H9 (cell line): Measurements from ENCODE around the gene HOXA2. TPM values are rescaled to one million over a fixed set of nuclear protein-coding genes. Genes with fewer than 3 reads are reported as not detected.

ENCODE experiments used
- DNase-seq: peaks from one replicate; pipeline ENCODE4 v3.0.0-alpha.2; 2017
- H2AFZ ChIP-seq: one replicate; pipeline ENCODE4 v1.6.1; 2013; ENCODE audit warnings: mild to moderate bottlenecking, low read length, control low read depth, moderate library complexity
- H2AK5ac ChIP-seq: 2 replicates; pipeline ENCODE4 v1.6.1; 2013; ENCODE audit warnings: low read length, control low read depth, mixed read lengths; ENCODE audit not compliant: insufficient read length
- H2BK120ac ChIP-seq: one replicate; pipeline ENCODE4 v1.6.1; 2013; ENCODE audit warnings: low read depth, mild to moderate bottlenecking, low read length, control low read depth, inconsistent platforms; ENCODE audit not compliant: poor library complexity, severe bottlenecking
- H2BK12ac ChIP-seq: 2 replicates; pipeline ENCODE4 v1.6.1; 2013; ENCODE audit warnings: low read length, control low read depth, mixed read lengths, low read depth; ENCODE audit not compliant: insufficient read length
- H2BK15ac ChIP-seq: 2 replicates; pipeline ENCODE4 v1.6.1; 2013; ENCODE audit warnings: low read depth, low read length, control low read depth
- H2BK20ac ChIP-seq: one replicate; pipeline ENCODE4 v1.6.1; 2013; ENCODE audit warnings: low read depth, mild to moderate bottlenecking, low read length, control low read depth, inconsistent platforms; ENCODE audit not compliant: poor library complexity, severe bottlenecking
- H2BK5ac ChIP-seq: 2 replicates; pipeline ENCODE4 v1.6.1; 2013; ENCODE audit warnings: low read length, control low read depth, mixed read lengths; ENCODE audit not compliant: insufficient read length
- H3K14ac ChIP-seq: 2 replicates; pipeline ENCODE4 v1.6.1; 2013; ENCODE audit warnings: low read length, control low read depth; ENCODE audit not compliant: insufficient read depth
- H3K18ac ChIP-seq: 2 replicates; pipeline ENCODE4 v1.6.1; 2013; ENCODE audit warnings: low read depth, mild to moderate bottlenecking, mixed read lengths, low read length, control low read depth; ENCODE audit not compliant: insufficient read length
- H3K23ac ChIP-seq: 2 replicates; pipeline ENCODE4 v1.6.1; 2013; ENCODE audit warnings: low read length, control low read depth, mixed read lengths, low read depth; ENCODE audit not compliant: insufficient read length
- H3K23me2 ChIP-seq: 2 replicates; pipeline ENCODE4 v1.6.1; 2013; ENCODE audit warnings: low read depth, mild to moderate bottlenecking, mixed read lengths, low read length, control low read depth; ENCODE audit not compliant: insufficient read length, poor library complexity, severe bottlenecking
- H3K27ac ChIP-seq: 2 replicates; pipeline ENCODE4 v1.5.1; 2013; ENCODE audit warnings: low read length, control low read depth, mixed read lengths, low read depth; ENCODE audit not compliant: insufficient read length
- H3K27me3 ChIP-seq: 2 replicates; pipeline ENCODE4 v1.6.1; 2013; ENCODE audit warnings: low read length, control low read depth, inconsistent platforms; ENCODE audit not compliant: insufficient read depth
- H3K4ac ChIP-seq: 2 replicates; pipeline ENCODE4 v1.6.1; 2013; ENCODE audit warnings: low read depth, mild to moderate bottlenecking, control low read depth, inconsistent platforms, low read length, moderate library complexity
- H3K4me1 ChIP-seq: 2 replicates; pipeline ENCODE4 v1.6.1; 2013; ENCODE audit warnings: low read length, control low read depth, inconsistent platforms; ENCODE audit not compliant: insufficient read depth
- H3K4me2 ChIP-seq: 2 replicates; pipeline ENCODE4 v1.6.1; 2013; ENCODE audit warnings: low read length, control low read depth, mixed read lengths; ENCODE audit not compliant: insufficient read length, insufficient read depth
- H3K56ac ChIP-seq: 2 replicates; pipeline ENCODE4 v1.6.1; 2013; ENCODE audit warnings: low read depth, mild to moderate bottlenecking, mixed read lengths, low read length, control low read depth; ENCODE audit not compliant: insufficient read length
- H3K79me1 ChIP-seq: 2 replicates; pipeline ENCODE4 v1.6.1; 2013; ENCODE audit warnings: low read depth, mild to moderate bottlenecking, moderate library complexity, low read length, control low read depth, inconsistent platforms; ENCODE audit not compliant: insufficient read depth, poor library complexity, severe bottlenecking
- H3K79me2 ChIP-seq: 2 replicates; pipeline ENCODE4 v1.6.1; 2013; ENCODE audit warnings: low read length, control low read depth, inconsistent platforms; ENCODE audit not compliant: insufficient read depth
- H3K9ac ChIP-seq: 2 replicates; pipeline ENCODE4 v1.6.1; 2013; ENCODE audit warnings: low read length, control low read depth, mixed read lengths; ENCODE audit not compliant: insufficient read length; ENCODE audit errors: extremely low read depth
- H3K9me3 ChIP-seq: one replicate; pipeline ENCODE4 v1.6.1; 2013; ENCODE audit warnings: low read depth, low read length, inconsistent platforms; ENCODE audit not compliant: control insufficient read depth
- H3T11ph ChIP-seq: one replicate; pipeline ENCODE4 v1.6.1; 2013; ENCODE audit warnings: mild to moderate bottlenecking, low read length, control low read depth, inconsistent platforms
- H4K20me1 ChIP-seq: one replicate; pipeline ENCODE4 v1.6.1; 2013; ENCODE audit not compliant: control insufficient read depth, insufficient read length, insufficient read depth
- H4K5ac ChIP-seq: 2 replicates; pipeline ENCODE4 v1.6.1; 2013; ENCODE audit warnings: low read depth, mild to moderate bottlenecking, mixed read lengths, low read length, control low read depth; ENCODE audit not compliant: insufficient read length
- H4K8ac ChIP-seq: replicated peaks from 2 replicates; pipeline ENCODE4 v1.6.1; 2013; ENCODE audit warnings: low read length, control low read depth, mixed read lengths, low read depth; ENCODE audit not compliant: insufficient read length
- H4K91ac ChIP-seq: 2 replicates; pipeline ENCODE4 v1.6.1; 2013; ENCODE audit warnings: low read depth, mild to moderate bottlenecking, moderate library complexity, mixed read lengths, low read length, control low read depth; ENCODE audit not compliant: insufficient read length
- H3K27ac Mint-ChIP-seq, 3 experiments: 2 replicates in 2 of 3; 3 replicates in 1 of 3; pipeline ENCODE4 v1.8.0; 2020 to 2021; ENCODE audit warnings: mixed read lengths in 3 of 3, mild to moderate bottlenecking in 1 of 3, moderate library complexity in 1 of 3
- H3K27me3 Mint-ChIP-seq: 2 replicates; pipeline ENCODE4 v1.8.0; 2021; ENCODE audit warnings: low read depth, mild to moderate bottlenecking, moderate library complexity, mixed read lengths
- H3K36me3 Mint-ChIP-seq, 3 experiments: 2 replicates in 2 of 3; 3 replicates in 1 of 3; pipeline ENCODE4 v1.8.0; 2020 to 2021; ENCODE audit warnings: low read depth in 3 of 3, mixed read lengths in 3 of 3; ENCODE audit not compliant: insufficient read depth in 1 of 3
- H3K4me1 Mint-ChIP-seq, 2 experiments: 2 replicates each; pipeline ENCODE4 v1.8.0; 2020; ENCODE audit warnings: mixed read lengths in 2 of 2
- H3K4me3 Mint-ChIP-seq, 2 experiments: 2 replicates in 1 of 2; 3 replicates in 1 of 2; pipeline ENCODE4 v1.8.0; 2020 to 2021; ENCODE audit warnings: mild to moderate bottlenecking in 2 of 2, mixed read lengths in 2 of 2, moderate library complexity in 1 of 2
- H3K9me3 Mint-ChIP-seq, 2 experiments: 2 replicates in 1 of 2; 3 replicates in 1 of 2; pipeline ENCODE4 v1.8.0; 2020; ENCODE audit warnings: mild to moderate bottlenecking in 2 of 2, mixed read lengths in 2 of 2, moderate library complexity in 1 of 2
- CTCF ChIP-seq: fragments of 200-600 bp; sonication (generic); conservative IDR thresholded peaks from 3 replicates; pipeline ENCODE4 v1.8.0; 2021; ENCODE audit warnings: antibody characterized with exemption, mild to moderate bottlenecking
- WGBS: extraction: QIAGEN DNeasy Blood & Tissue Kit; methylation state at CpG from one replicate; pipeline ENCODE4 v1.1.7; 2013; ENCODE audit warnings: missing lambda C conversion rate, low lambda C conversion rate, mixed read lengths; ENCODE audit not compliant: insufficient read length; ENCODE audit errors: extremely low coverage; 5-methylcytosine and 5-hydroxymethylcytosine counted together
- total RNA-seq: library from RNA; stranded (reverse); gene quantifications from 2 replicates; pipeline ENCODE4 v1.2.1, GENCODE V29; 2021

Gene HOXA2
- total RNA-seq, 1 experiment from 2014 or later, result not detected

- no peak overlapping the region for H3K27ac Mint-ChIP-seq
- TF ChIP-seq CTCF, result no peak
- Histone ChIP-seq H2AFZ (no peak overlapping the region), H3K4ac (no peak overlapping the region), H4K8ac (no peak overlapping the region), H3K4me2 (peak overlapping the region; percentile 37), H3K23me2 (peaks cover 3% of the 10 kb centered on the region), H2BK15ac (no peak overlapping the region), H2BK5ac (no peak overlapping the region), H3K14ac (no peak overlapping the region), H3K79me2 (no peaks in the 10 kb centered on the region), H3K18ac (no peak overlapping the region), H2AK5ac (no peak overlapping the region), H3T11ph (no peak overlapping the region), H3K79me1 (no peaks in the 10 kb centered on the region), H3K27ac (no peak overlapping the region), H3K23ac (no peak overlapping the region), H3K9ac (no peak overlapping the region), H4K91ac (no peak overlapping the region), H2BK20ac (no peak overlapping the region), H3K4me1 (no peaks in the 10 kb centered on the region), H3K9me3 (no peaks in the 10 kb centered on the region), H2BK12ac (no peak overlapping the region), H4K20me1 (peaks cover 2% of the 10 kb centered on the region), H2BK120ac (no peak overlapping the region), H3K56ac (no peak overlapping the region), H4K5ac (no peak overlapping the region), H3K27me3 (peaks cover 96% of the 10 kb centered on the region)
- H3K9me3 Mint-ChIP-seq, result peaks cover 0 to 3% of the 10 kb centered on the region in 2 experiments; a peak in 3 of 5 replicates
- peaks cover 98% of the 10 kb centered on the region for H3K27me3 Mint-ChIP-seq
- WGBS, result no CpG with 5 or more reads among the region's 66 CpGs
- peak overlapping the region; percentile 31 to 71 for H3K4me3 Mint-ChIP-seq
- H3K4me1 Mint-ChIP-seq, result peaks cover 10 to 24% of the 10 kb centered on the region in 2 experiments
- no peaks in the 10 kb centered on the region; a peak in 1 of 7 replicates for H3K36me3 Mint-ChIP-seq
- DNase-seq, result peak; percentile 71
Observed at GRCh38 chr7:27110186-27111031, 7.9 kb upstream of the HOXA2 start.
